Measurements from ENCODE around the gene PAN2. TPM values are rescaled to one million over a fixed set of nuclear protein-coding genes. Genes with fewer than 3 reads are reported as not detected.
"Not testable (repeated sequence)": the region's sequence is repeated elsewhere in the genome, so short reads cannot be mapped to it uniquely, and the experiment has no call there.

PAN2 gene
- total and polyA plus RNA-seq, 10 of the 15 experiments (the other 5 are each of a cell fraction or from before 2014, with no cell fraction given): 14.4 to 61.8 (median 34.9) TPM

DNA sequence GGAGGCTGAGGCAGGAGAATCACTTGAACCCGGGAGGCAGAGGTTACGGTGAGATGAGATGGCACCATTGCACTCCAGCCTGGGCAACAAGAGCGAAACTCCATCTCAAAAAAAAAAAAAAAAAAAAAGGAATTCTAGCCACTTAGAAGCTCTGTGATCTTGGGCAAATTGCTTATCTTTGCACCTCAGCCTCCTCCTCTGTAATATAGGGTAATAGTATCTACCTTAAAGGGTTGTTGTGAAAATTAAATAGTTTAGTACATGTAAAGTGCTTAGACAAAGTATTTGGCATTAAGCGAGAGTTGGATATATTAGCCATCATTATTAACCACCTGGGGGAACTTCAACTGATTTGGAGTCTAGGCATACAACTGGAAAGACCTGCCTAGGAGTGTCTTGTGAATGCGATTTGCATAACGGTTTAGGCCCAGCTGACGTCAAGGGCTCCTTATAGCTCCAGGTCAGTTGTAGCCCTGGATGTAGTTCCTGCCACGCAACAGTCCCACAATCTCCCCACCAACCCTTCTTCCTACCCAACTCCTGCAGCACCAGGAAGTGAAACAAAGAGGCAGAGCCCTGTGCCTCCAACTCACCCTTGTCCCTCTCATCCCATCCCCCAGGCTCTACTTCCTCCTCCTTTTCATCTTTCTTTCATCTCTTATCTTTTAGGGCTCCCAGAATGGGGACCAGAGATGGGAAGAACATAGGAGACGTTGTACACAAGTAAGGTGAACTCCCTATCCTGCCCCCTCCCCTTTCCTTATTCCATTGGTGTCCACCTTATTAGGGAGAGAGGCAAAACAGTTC lies 2.8 kb upstream of the PAN2 start (continued):
- TF ChIP-seq, protein P1, sequence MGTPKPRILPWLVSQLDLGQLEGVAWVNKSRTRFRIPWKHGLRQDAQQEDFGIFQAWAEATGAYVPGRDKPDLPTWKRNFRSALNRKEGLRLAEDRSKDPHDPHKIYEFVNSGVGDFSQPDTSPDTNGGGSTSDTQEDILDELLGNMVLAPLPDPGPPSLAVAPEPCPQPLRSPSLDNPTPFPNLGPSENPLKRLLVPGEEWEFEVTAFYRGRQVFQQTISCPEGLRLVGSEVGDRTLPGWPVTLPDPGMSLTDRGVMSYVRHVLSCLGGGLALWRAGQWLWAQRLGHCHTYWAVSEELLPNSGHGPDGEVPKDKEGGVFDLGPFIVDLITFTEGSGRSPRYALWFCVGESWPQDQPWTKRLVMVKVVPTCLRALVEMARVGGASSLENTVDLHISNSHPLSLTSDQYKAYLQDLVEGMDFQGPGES (IDR thresholded peaks at IDR 0.05): no peak
- TF ChIP-seq, protein P2, sequence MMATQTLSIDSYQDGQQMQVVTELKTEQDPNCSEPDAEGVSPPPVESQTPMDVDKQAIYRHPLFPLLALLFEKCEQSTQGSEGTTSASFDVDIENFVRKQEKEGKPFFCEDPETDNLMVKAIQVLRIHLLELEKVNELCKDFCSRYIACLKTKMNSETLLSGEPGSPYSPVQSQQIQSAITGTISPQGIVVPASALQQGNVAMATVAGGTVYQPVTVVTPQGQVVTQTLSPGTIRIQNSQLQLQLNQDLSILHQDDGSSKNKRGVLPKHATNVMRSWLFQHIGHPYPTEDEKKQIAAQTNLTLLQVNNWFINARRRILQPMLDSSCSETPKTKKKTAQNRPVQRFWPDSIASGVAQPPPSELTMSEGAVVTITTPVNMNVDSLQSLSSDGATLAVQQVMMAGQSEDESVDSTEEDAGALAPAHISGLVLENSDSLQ (IDR thresholded peaks at IDR 0.05): no peak

DNA sequence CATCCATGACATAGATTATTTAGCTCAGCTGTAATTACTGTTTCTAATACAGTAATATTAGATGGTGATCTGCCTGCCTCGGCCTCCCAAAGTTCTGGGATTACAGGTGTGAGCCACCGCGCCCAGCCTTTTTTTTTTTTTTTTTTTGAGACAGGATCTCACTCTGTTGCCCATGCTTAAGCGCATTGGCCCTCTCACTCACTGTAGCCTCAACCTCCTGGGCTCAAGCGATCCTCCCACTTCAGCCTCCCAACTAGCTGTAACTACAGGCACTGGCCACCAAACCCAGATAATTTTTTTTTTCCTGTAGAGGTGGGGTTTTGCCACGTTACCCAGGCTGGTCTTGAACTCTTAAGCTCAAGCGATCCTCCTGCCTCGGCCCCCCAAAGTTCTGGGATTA lies 1.7 kb upstream of the PAN2 start:
- H3K27ac ChIP-seq (ENCODE audit: control insufficient read depth, insufficient read depth); ATAC-seq; H3K36me3 ChIP-seq (ENCODE audit: control insufficient read depth in 2 of 2, insufficient read depth in 2 of 2, low read length in 1 of 2); H3K9ac ChIP-seq (ENCODE audit: control insufficient read depth, insufficient read depth, low read length); FAIRE-seq; H4K20me1 ChIP-seq (ENCODE audit: control insufficient read depth, insufficient read depth); DNase-seq (ENCODE audit: low read depth, low spot score); H3K27me3 ChIP-seq (replicated peaks in 1 of 2; ENCODE audit: control insufficient read depth in 2 of 2, insufficient read depth in 2 of 2, low read length in 1 of 2); H3K4me2 ChIP-seq (ENCODE audit: control insufficient read depth, insufficient read depth); H3K4me3 ChIP-seq; BruUV-seq (replicated peaks); H3K9me3 ChIP-seq (replicated peaks; ENCODE audit: control insufficient read depth, insufficient read depth, low read length); H2AFZ ChIP-seq (ENCODE audit: control insufficient read depth, low read depth, low read length); intact Hi-C loops (cut with micrococcal nuclease; ENCODE audit: unreplicated experiment); in situ Hi-C loops (cut with MboI): not testable (repeated sequence)
- ChIA-PET SMC1A (ENCODE audit: uncharacterized antibody, unreplicated experiment) (interaction anchor here (1.5 to 2.7 kb wide), 3 partner anchors 24 to 129 kb away, joined by 4 to 22 read pairs (median 10); partner anchors contain the start of genes STAT2 and TIMELESS), RAD21 (ENCODE audit: unreplicated experiment) (interaction anchor here (4.6 kb wide), 1 partner anchor 24 kb away, joined by 47 read pairs; the partner anchor contains the start of gene STAT2), POLR2A (interaction anchor here (0.6 to 11.4 kb wide), 10 partner anchors 9 to 486 kb away, joined by 3 to 140 read pairs (median 4); partner anchors contain the start of genes APOF, PA2G4, RNF41 and STAT2), CTCF (interaction anchor here (0.7 to 1.4 kb wide), 4 partner anchors 9 to 128 kb away, joined by 3 to 7 read pairs (median 3); partner anchors contain the start of gene STAT2)
- Histone ChIP-seq H3K4me1 (ENCODE audit: control insufficient read depth, insufficient read depth, low read length) (peaks cover 30% of the 10 kb centered on the region), H3K79me2 (ENCODE audit: control insufficient read depth, insufficient read depth, low read length) (peaks cover 14% of the 10 kb centered on the region)
- WGBS (ENCODE audit: insufficient coverage, insufficient replicate concordance, low lambda C conversion rate, missing lambda C conversion rate): 98% methylated on average over 7 of the region's 8 CpGs
